CD4-positive, alpha-beta memory T cell (primary cell): ENCODE measurements around the gene CLHC1. TPM values are rescaled to one million over a fixed set of nuclear protein-coding genes. Genes with fewer than 3 reads are reported as not detected.

Source experiments
- CTCF ChIA-PET: fragments of 350-600 bp; sonication (Branson Sonifier 250); formaldehyde crosslinking; loops from one replicate; lab custom pipeline; 2021; ENCODE audit warnings: inconsistent platforms; ENCODE audit not compliant: partially characterized antibody; lab: Charles Lee
- POLR2A ChIA-PET: fragments of 350-600 bp; sonication (Branson Sonifier 250); formaldehyde crosslinking; loops from one replicate; lab custom pipeline; 2021; ENCODE audit not compliant: partially characterized antibody; lab: Charles Lee
- DNase-seq, 5 donors: peaks; one replicate each; pipeline versions ENCODE4 v3.0.0 to v3.0.0-alpha.2; 2020 to 2022; ENCODE audit warnings: mixed read lengths in 1 of 5
- H3K27ac ChIP-seq: one replicate; pipeline ENCODE4 v1.7.0; 2013; ENCODE audit warnings: low read depth, low read length
- H3K27me3 ChIP-seq: 2 replicates; pipeline ENCODE4 v1.7.0; 2013; ENCODE audit warnings: mild to moderate bottlenecking, low read length, moderate library complexity; ENCODE audit not compliant: insufficient read depth
- H3K36me3 ChIP-seq: 2 replicates; pipeline ENCODE4 v1.7.0; 2013; ENCODE audit warnings: mild to moderate bottlenecking, low read length, moderate library complexity; ENCODE audit not compliant: insufficient read depth
- H3K4me1 ChIP-seq: 2 replicates; pipeline ENCODE4 v1.7.0; 2013; ENCODE audit warnings: mild to moderate bottlenecking, low read length, moderate library complexity; ENCODE audit not compliant: insufficient read depth
- H3K4me3 ChIP-seq, 2 donors: one replicate each; pipeline ENCODE4 v1.7.0; 2013; ENCODE audit warnings: low read length in 2 of 2, mild to moderate bottlenecking in 1 of 2
- H3K9me3 ChIP-seq, 2 donors: one replicate each; pipeline ENCODE4 v1.7.0; 2013; ENCODE audit warnings: low read length in 2 of 2, control low read depth in 1 of 2; ENCODE audit not compliant: control insufficient read depth in 1 of 2
- H3K27ac Mint-ChIP-seq, 7 donors: one replicate each; pipeline ENCODE4 v1.8.0; 2020 to 2021; ENCODE audit warnings: mixed read lengths in 7 of 7, mild to moderate bottlenecking in 6 of 7, inconsistent platforms in 3 of 7, moderate library complexity in 3 of 7
- H3K27me3 Mint-ChIP-seq, 2 donors: one replicate each; pipeline ENCODE4 v1.8.0; 2020 to 2021; ENCODE audit warnings: mixed read lengths in 2 of 2
- H3K36me3 Mint-ChIP-seq, 2 donors: one replicate each; pipeline ENCODE4 v1.8.0; 2020 to 2021; ENCODE audit warnings: mixed read lengths in 2 of 2, inconsistent platforms in 1 of 2, mild to moderate bottlenecking in 1 of 2
- H3K4me1 Mint-ChIP-seq, 4 donors: one replicate each; pipeline ENCODE4 v1.8.0; 2020 to 2021; ENCODE audit warnings: mixed read lengths in 4 of 4, mild to moderate bottlenecking in 1 of 4
- H3K4me3 Mint-ChIP-seq, 8 donors: one replicate each; pipeline ENCODE4 v1.8.0; 2020 to 2021; ENCODE audit warnings: mixed read lengths in 8 of 8, mild to moderate bottlenecking in 7 of 8, moderate library complexity in 6 of 8, inconsistent platforms in 3 of 8
- H3K9me3 Mint-ChIP-seq, 8 donors: one replicate each; pipeline ENCODE4 v1.8.0; 2020 to 2021; ENCODE audit warnings: mixed read lengths in 8 of 8, mild to moderate bottlenecking in 5 of 8, inconsistent platforms in 3 of 8, moderate library complexity in 1 of 8
- intact Hi-C: fragments of 100-400 bp; cut with micrococcal nuclease; formaldehyde crosslinking; loops from one replicate; pipeline ENCODE4 v1.15.1; 2023
- polyA plus RNA-seq, 2 donors: library from polyadenylated mRNA; unstranded; fragments of 300-500 nt; fragmentation: Illumina TruSeq; gene quantifications; one replicate each; pipeline ENCODE4 v1.2.3, GENCODE V29; 2021
- total RNA-seq, 2 experiments: library from RNA; stranded (reverse); gene quantifications; one replicate each; pipeline ENCODE4 v1.2.3, GENCODE V29; 2021

The CLHC1 gene
- total and polyA plus RNA-seq, 4 experiments from 2014 or later, result 1.0 to 14.2 (median 7.5) TPM

DNA sequence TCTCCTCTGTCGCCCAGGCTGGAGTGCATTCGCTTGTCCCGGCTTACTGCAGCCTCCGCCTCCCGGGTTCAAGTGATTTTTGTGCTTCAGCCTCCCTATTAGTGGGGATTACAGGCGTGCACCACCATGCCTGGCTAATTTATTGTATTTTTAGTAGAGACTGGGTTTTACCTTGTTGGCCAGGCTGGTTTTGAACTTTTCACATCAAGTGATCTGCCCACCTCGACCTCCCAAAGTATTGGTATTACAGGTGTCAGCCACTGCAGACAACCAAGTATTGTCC lies 1.5 kb upstream of the CLHC1 start:
- no peaks in the 10 kb centered on the region for H3K27me3 Mint-ChIP-seq
- Histone ChIP-seq H3K27ac (peak overlapping the region; percentile 97), H3K27me3 (no peaks in the 10 kb centered on the region), H3K4me1 (peaks cover 39% of the 10 kb centered on the region), H3K36me3 (peaks cover 31% of the 10 kb centered on the region), H3K9me3 (no peaks in the 10 kb centered on the region), H3K4me3 (peak overlapping the region; percentile 82 to 98)
- intact Hi-C loops, result loop anchor here (2.0 to 10.0 kb wide), 4 partner anchors 49 to 669 kb away; partner anchors contain the start of gene CFAP36
- peak overlapping the region; percentile 92 to 100 (median 100) for H3K4me3 Mint-ChIP-seq
- H3K4me1 Mint-ChIP-seq, result peaks cover 35 to 64% (median 50%) of the 10 kb centered on the region in 4 donors
- CTCF ChIA-PET, result interaction anchor here (0.6 kb wide), 1 partner anchor 143 kb away, joined by 3 read pairs; no protein-coding TSS in a partner anchor
- peak overlapping the region; percentile 94 to 100 (median 98) for H3K27ac Mint-ChIP-seq
- POLR2A ChIA-PET, result interaction anchor here (0.7 kb wide), 1 partner anchor 26 kb away, joined by 3 read pairs; no protein-coding TSS in a partner anchor
- no peaks in the 10 kb centered on the region for H3K9me3 Mint-ChIP-seq
- no peak for DNase-seq
- H3K36me3 Mint-ChIP-seq, result peaks cover 22 to 49% of the 10 kb centered on the region in 2 donors

DNA sequence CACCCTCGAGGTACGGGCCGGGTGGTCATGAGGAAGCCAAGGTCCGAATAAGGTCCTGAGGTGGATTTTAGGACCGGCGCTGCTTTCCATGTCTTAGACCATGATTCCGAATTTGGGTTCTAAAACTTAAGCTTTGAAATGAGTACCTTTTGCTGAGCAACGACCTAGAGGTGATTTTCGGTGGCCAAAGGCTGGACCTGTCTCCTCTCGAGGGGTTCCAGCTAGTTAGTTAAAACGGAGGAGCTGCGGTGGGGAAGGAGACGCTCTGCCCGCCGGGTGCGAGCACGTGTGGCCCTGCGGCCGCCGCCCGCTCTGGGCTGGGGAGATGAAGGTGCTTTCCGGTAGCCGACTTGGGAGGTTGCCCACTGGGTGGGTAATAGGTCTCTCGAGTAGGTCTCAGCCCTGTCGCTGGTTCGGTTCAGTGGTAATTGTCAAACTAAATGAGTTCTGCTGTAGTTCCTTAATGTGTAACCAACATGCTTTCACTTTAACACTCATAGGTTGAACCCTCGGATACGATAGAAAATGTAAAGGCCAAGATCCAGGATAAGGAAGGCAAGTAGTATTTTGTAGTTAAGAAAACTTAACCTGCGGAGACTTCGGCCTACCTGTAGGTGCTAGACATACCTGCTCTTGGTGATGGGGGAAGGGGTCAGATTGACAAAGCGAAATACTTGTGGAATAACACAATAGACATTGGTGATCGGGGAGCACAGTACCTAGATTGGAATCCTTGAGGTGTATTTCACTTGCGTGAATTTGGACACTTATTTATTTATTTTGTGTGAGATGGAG lies 967 bp upstream of the CLHC1 start:
- peak overlapping the region; percentile 94 to 100 (median 98) for H3K27ac Mint-ChIP-seq
- Histone ChIP-seq H3K4me1 (peaks cover 44% of the 10 kb centered on the region), H3K36me3 (peaks cover 31% of the 10 kb centered on the region), H3K27me3 (no peaks in the 10 kb centered on the region), H3K4me3 (peak overlapping the region; percentile 82 to 98), H3K27ac (peak overlapping the region; percentile 97), H3K9me3 (no peaks in the 10 kb centered on the region)
- H3K9me3 Mint-ChIP-seq, result no peaks in the 10 kb centered on the region
- H3K4me1 Mint-ChIP-seq, result peaks cover 41 to 69% (median 56%) of the 10 kb centered on the region in 4 donors
- CTCF ChIA-PET, result interaction anchor here (0.9 to 1.4 kb wide), 6 partner anchors 10 to 185 kb away, joined by 3 to 12 read pairs (median 4); partner anchors contain the start of gene RTN4
- H3K36me3 Mint-ChIP-seq, result peaks cover 21 to 47% of the 10 kb centered on the region in 2 donors
- H3K27me3 Mint-ChIP-seq, result no peaks in the 10 kb centered on the region
- intact Hi-C loops, result loop anchor here (1.0 to 10.0 kb wide), 10 partner anchors 10 to 668 kb away; partner anchors contain the start of genes CFAP36, EML6, MTIF2 and PPP4R3B
- DNase-seq, result peak; percentile 60 to 84 (median 64)
- H3K4me3 Mint-ChIP-seq, result peak overlapping the region; percentile 92 to 100 (median 100)
- POLR2A ChIA-PET, result interaction anchor here (0.7 to 1.6 kb wide), 20 partner anchors 10 to 385 kb away, joined by 3 to 60 read pairs (median 6); partner anchors contain the start of genes CCDC88A, CFAP36, MTIF2 and PPP4R3B

DNA sequence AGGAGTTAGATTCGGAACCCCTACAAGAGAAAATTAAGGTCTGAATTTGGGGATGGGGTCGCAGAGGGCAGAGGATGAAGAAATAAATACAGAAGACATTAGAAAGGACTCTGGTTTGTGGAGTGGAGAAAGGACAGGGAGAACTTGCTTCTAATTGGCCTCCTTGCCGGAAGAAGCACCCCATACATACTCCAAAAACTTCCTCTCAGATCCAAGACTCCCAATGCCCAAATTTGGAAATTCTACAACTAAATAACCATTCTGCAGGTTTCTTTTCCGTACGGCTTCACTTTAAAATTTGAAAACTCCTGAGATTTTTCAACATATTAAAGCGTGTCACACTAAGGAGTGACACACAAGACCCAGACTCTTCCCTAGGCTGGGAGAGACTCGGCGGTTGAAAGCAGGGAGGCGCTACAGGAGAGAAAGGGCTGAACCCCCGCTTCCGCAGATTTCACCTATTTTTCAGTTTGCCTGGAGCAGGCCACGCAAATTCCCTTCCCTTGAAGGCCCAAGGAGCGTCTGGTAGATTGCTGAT lies 478 bp downstream of the CLHC1 start:
- Mint-ChIP-seq H3K4me3 (peak overlapping the region; percentile 92 to 100 (median 100)), H3K27ac (peak overlapping the region; percentile 94 to 100 (median 98)), H3K4me1 (peaks cover 47 to 78% (median 65%) of the 10 kb centered on the region in 4 donors), H3K27me3 (no peaks in the 10 kb centered on the region), H3K9me3 (no peaks in the 10 kb centered on the region), H3K36me3 (peaks cover 21 to 44% of the 10 kb centered on the region in 2 donors)
- H3K9me3 ChIP-seq, result no peaks in the 10 kb centered on the region
- intact Hi-C loops, result loop anchor here (1.0 to 10.0 kb wide), 10 partner anchors 8 to 667 kb away; partner anchors contain the start of genes CFAP36, EML6, MTIF2 and PPP4R3B
- POLR2A ChIA-PET, result interaction anchor here (0.6 to 1.6 kb wide), 2 partner anchors 181 to 287 kb away, joined by 6 to 43 read pairs; partner anchors contain the start of gene RTN4
- no peaks in the 10 kb centered on the region for H3K27me3 ChIP-seq
- H3K36me3 ChIP-seq, result peaks cover 31% of the 10 kb centered on the region
- H3K4me3 ChIP-seq, result peak overlapping the region; percentile 82 to 98
- peak overlapping the region; percentile 97 for H3K27ac ChIP-seq
- CTCF ChIA-PET, result interaction anchor here (0.7 kb wide), 1 partner anchor 119 kb away, joined by 3 read pairs; no protein-coding TSS in a partner anchor
- peaks cover 57% of the 10 kb centered on the region for H3K4me1 ChIP-seq
- DNase-seq, result no peak

DNA sequence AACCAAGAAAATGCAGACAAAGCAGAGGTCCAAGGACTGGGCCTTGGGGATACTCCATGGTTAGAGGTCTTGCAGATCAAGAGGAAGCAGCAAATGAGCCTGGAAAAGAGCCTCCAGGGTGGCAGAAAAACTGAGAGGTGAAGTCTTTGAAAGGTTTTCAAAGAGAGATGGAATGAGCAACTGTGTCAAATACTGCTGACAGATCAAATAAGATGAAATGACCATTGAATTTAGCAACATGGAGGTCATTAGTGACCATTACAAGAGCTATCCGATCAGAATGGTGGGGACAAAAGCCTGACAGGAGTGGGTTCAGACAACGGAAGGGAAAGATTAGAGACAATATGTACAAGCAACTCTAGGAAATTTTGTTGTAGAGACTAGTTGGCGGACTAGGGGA lies 1.5 kb downstream of the CLHC1 start:
- H3K36me3 ChIP-seq, result peaks cover 20% of the 10 kb centered on the region
- Mint-ChIP-seq H3K4me3 (peak overlapping the region; percentile 43 to 100 (median 99)), H3K27me3 (no peaks in the 10 kb centered on the region), H3K36me3 (peaks cover 19 to 35% of the 10 kb centered on the region in 2 donors), H3K4me1 (peaks cover 47 to 77% (median 63%) of the 10 kb centered on the region in 4 donors), H3K27ac (peak overlapping the region; percentile 1 to 97 (median 53)), H3K9me3 (no peaks in the 10 kb centered on the region)
- no peaks in the 10 kb centered on the region for H3K27me3 ChIP-seq
- ChIA-PET CTCF (no interaction called here), POLR2A (no interaction called here)
- intact Hi-C loops, result loop anchor here (5.0 to 10.0 kb wide), 2 partner anchors 52 to 666 kb away; no protein-coding TSS in a partner anchor
- no peak for DNase-seq
- H3K27ac ChIP-seq, result no peak overlapping the region
- H3K4me1 ChIP-seq, result peaks cover 55% of the 10 kb centered on the region
- no peaks in the 10 kb centered on the region for H3K9me3 ChIP-seq
- H3K4me3 ChIP-seq, result no peak overlapping the region

DNA sequence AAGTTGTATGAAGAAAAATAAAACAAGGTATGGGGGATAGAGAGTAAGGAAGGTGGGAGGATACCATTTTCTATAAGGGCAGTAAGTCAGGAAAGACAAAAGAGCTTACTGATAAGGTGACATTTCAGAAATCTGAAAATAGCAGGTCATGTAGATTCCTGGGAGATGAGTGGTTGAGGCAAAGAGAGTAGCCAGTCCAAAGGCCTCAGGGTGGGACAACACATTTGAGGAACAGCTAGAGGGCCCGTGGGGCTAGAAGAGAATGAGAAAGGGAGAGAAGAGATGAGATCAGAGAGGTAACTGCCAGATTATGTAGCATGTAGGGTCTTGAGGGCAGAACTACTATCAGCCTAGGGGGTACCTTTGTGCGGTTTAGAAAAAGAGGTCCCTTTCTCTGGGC lies 2.9 kb downstream of the CLHC1 start:
- peaks cover 42% of the 10 kb centered on the region for H3K4me1 ChIP-seq
- Mint-ChIP-seq H3K36me3 (peaks cover 9 to 22% of the 10 kb centered on the region in 2 donors), H3K4me3 (peak overlapping the region in 2 of 8 donors; percentile 52 to 64), H3K4me1 (peaks cover 38 to 68% (median 53%) of the 10 kb centered on the region in 4 donors), H3K27me3 (no peaks in the 10 kb centered on the region), H3K9me3 (no peaks in the 10 kb centered on the region), H3K27ac (peak overlapping the region in 5 of 7 donors; percentile 11 to 56 (median 20))
- H3K9me3 ChIP-seq, result no peaks in the 10 kb centered on the region
- no peak overlapping the region for H3K27ac ChIP-seq
- POLR2A ChIA-PET, result no interaction called here
- peaks cover 7% of the 10 kb centered on the region for H3K36me3 ChIP-seq
- CTCF ChIA-PET, result no interaction called here
- no peak overlapping the region for H3K4me3 ChIP-seq
- no peaks in the 10 kb centered on the region for H3K27me3 ChIP-seq
- DNase-seq, result no peak
- intact Hi-C loops, result no loop called here

GRCh38 chr2:55228226-55228563 lies 3.9 kb downstream of the CLHC1 start:
- H3K36me3 ChIP-seq, result no peaks in the 10 kb centered on the region
- peak overlapping the region in 6 of 8 donors; percentile 4 to 79 (median 63) for H3K4me3 Mint-ChIP-seq
- DNase-seq, result no peak
- peak overlapping the region; percentile 0 to 7 for H3K4me3 ChIP-seq
- H3K36me3 Mint-ChIP-seq, result peaks cover 3 to 13% of the 10 kb centered on the region in 2 donors
- ChIA-PET CTCF (interaction anchor here (2.0 kb wide), 1 partner anchor 178 kb away, joined by 9 read pairs; the partner anchor contains the start of gene RTN4), POLR2A (no interaction called here)
- H3K9me3 ChIP-seq, result no peaks in the 10 kb centered on the region
- H3K4me1 Mint-ChIP-seq, result peaks cover 34 to 59% (median 45%) of the 10 kb centered on the region in 4 donors
- peaks cover 31% of the 10 kb centered on the region for H3K4me1 ChIP-seq
- intact Hi-C loops, result no loop called here
- peak overlapping the region; percentile 5 to 94 (median 89) for H3K27ac Mint-ChIP-seq
- H3K27me3 Mint-ChIP-seq, result no peaks in the 10 kb centered on the region
- no peaks in the 10 kb centered on the region for H3K9me3 Mint-ChIP-seq
- no peaks in the 10 kb centered on the region for H3K27me3 ChIP-seq
- H3K27ac ChIP-seq, result no peak overlapping the region
